K562 (cell line): ENCODE data around the gene ARID3A. TPM values are rescaled to one million over a fixed set of nuclear protein-coding genes. Genes with fewer than 3 reads are reported as not detected.

Experiments used
- CHD4 ChIP-seq: fragments of 200-600 bp; sonication (generic); IDR thresholded peaks from 3 replicates; pipeline ENCODE4 v1.6.1; 2012; ENCODE audit warnings: low read depth, mild to moderate bottlenecking, mixed read lengths, low read length, inconsistent platforms; ENCODE audit not compliant: insufficient read depth, insufficient replicate concordance, poor library complexity, severe bottlenecking
- CSDE1 ChIP-seq, 2 experiments: fragments of 450-650 bp; IDR thresholded peaks; 2 replicates each; pipeline ENCODE4 v1.6.1; 2016; ENCODE audit warnings: mild to moderate bottlenecking in 1 of 2
- GMEB1 ChIP-seq: fragments of 250-450 bp; sonication (Bioruptor Pico); IDR thresholded peaks from 2 replicates; pipeline ENCODE4 v1.4.0; 2020; ENCODE audit warnings: mild to moderate bottlenecking
- IFI16 ChIP-seq: fragments of 250-450 bp; sonication (Bioruptor Pico); IDR thresholded peaks from 2 replicates; pipeline ENCODE4 v2.1.2; 2022; ENCODE audit warnings: mild to moderate bottlenecking, inconsistent platforms
- MECOM ChIP-seq: fragments of 250-450 bp; sonication (Bioruptor Pico); IDR thresholded peaks from 2 replicates; pipeline ENCODE4 v1.8.0; 2022; ENCODE audit warnings: inconsistent platforms
- POLR2B ChIP-seq: fragments of 450-650 bp; IDR thresholded peaks from 2 replicates; pipeline ENCODE4 v1.6.1; 2018; ENCODE audit warnings: low read depth; ENCODE audit not compliant: partially characterized antibody
- RB1 ChIP-seq: fragments of 450-650 bp; IDR thresholded peaks from 2 replicates; pipeline ENCODE4 v1.6.1; 2017; ENCODE audit warnings: low read depth, mild to moderate bottlenecking
- SIN3A ChIP-seq, 2 experiments: fragments of 150-350 bp in 1 of 2; IDR thresholded peaks; 2 replicates each; pipeline ENCODE4 v1.6.1; 2011 to 2016; ENCODE audit warnings: borderline replicate concordance in 2 of 2, low read depth in 2 of 2, low read length in 2 of 2, mild to moderate bottlenecking in 2 of 2, moderate library complexity in 2 of 2; ENCODE audit not compliant: control insufficient read depth in 1 of 2
- USF2 ChIP-seq: sonication (generic); formaldehyde crosslinking; IDR thresholded peaks from 2 replicates; pipeline ENCODE4 v1.5.0; 2020; ENCODE audit warnings: missing genetic modification reagents
- ZNF408 ChIP-seq: fragments of 250-450 bp; sonication (Bioruptor Pico); IDR thresholded peaks from 2 replicates; pipeline ENCODE4 v1.4.0; 2020; ENCODE audit warnings: low read depth, mild to moderate bottlenecking, moderate library complexity
- ZNF717 ChIP-seq: fragments of 250-450 bp; sonication (Bioruptor Pico); IDR thresholded peaks from 2 replicates; pipeline ENCODE4 v1.5.0; 2021
- ZNF79 ChIP-seq: fragments of 250-450 bp; sonication (Bioruptor Pico); IDR thresholded peaks from 2 replicates; pipeline ENCODE4 v1.4.0; 2020; ENCODE audit warnings: low read depth, mild to moderate bottlenecking, moderate library complexity
- polyA plus RNA-seq, 8 experiments: library from polyadenylated mRNA; depleted of rRNA in 4 of 8; stranded (reverse) in 5 of 8; unstranded in 3 of 8; fragments of >200 nt; fragmentation: Nextera tagmentation in 2 of 8; fragmentation: Illumina TruSeq in 1 of 8; extraction: Ambion mirVana in 2 of 8; extraction: Trizol in 1 of 8; gene quantifications; 2 replicates each; pipeline versions ENCODE4 v1.2.1 to v1.2.3, GENCODE V29; 2011 to 2014; ENCODE audit warnings: inconsistent platforms in 1 of 8, missing spikeins in 1 of 8
- total RNA-seq, 7 experiments: library from RNA; depleted of rRNA in 6 of 7; stranded (reverse); fragments of >200 nt in 6 of 7; fragmentation: Illumina TruSeq in 2 of 7; extraction: Trizol in 2 of 7; gene quantifications; 2 replicates each; pipeline versions ENCODE4 v1.2.1 to v1.2.3, GENCODE V29; 2011 to 2021; ENCODE audit warnings: low replicate concordance in 1 of 7
- TF ChIP-seq, protein P1 (sequence below): conservative IDR thresholded peaks from 2 replicates; pipeline ENCODE4 v1.6.1; 2011; ENCODE audit warnings: low read depth, mild to moderate bottlenecking, low read length; ENCODE audit not compliant: control insufficient read depth
- TF ChIP-seq, protein P2 (sequence below): IDR thresholded peaks from 2 replicates; pipeline ENCODE4 v1.6.1; 2012; ENCODE audit warnings: low read depth, low read length, improper control_type of control experiment, borderline replicate concordance
- TF ChIP-seq, protein P3 (sequence below): fragments of 250-450 bp; sonication (Bioruptor Pico); IDR thresholded peaks from 2 replicates; pipeline ENCODE4 v1.5.0; 2020; ENCODE audit warnings: mild to moderate bottlenecking
- TF ChIP-seq, protein P4 (sequence below): fragments of 200-400 bp; formaldehyde crosslinking; IDR thresholded peaks from 2 replicates; pipeline ENCODE4 v1.6.1; 2017; ENCODE audit warnings: mild to moderate bottlenecking, low read depth, low read length, moderate library complexity

The ARID3A gene
- total and polyA plus RNA-seq, 9 of the 15 experiments (the other 6 are each of a cell fraction or from before 2014, with no cell fraction given): 1.4 to 118 (median 31.2) TPM

DNA sequence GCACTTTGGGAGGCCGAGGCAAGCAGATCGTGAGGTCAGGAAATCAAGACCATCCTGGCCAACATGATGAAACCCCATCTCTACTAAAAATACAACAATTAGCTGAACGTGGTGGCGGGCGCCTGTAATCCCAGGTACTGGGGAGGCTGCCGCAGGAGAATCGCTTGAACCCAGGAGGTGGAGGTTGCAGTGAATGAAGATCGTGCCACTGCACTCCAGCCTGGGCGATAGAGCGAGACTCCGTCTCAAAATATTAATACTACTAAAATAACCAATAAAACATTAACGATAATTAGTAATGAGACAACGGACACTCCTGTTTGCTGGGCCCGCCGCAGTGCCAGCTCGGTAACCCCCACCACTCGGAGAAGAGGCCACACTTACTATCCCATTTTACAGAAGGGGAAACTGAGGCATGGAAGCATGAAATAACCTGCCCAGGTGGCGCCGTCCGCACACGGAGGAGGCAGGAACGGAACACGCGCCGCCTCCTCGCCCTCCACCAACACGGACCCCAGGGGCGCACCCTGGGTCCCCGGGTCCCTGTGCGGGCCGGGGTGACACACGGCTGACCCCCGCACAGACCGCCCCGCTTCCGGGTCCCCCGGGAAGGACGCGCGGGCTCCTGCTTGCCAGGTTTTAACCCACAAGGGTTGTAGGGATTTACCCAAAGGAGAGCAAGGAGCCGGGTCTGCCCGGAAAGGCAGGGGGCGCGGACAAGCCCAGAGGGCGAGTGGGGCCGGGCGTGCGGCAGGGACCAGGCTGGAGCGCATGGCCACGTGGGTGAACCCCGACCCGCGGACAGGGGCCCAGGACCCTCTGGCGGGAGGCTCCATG, 14.4 kb upstream of the ARID3A start (continued):
- TF ChIP-seq, protein P1, sequence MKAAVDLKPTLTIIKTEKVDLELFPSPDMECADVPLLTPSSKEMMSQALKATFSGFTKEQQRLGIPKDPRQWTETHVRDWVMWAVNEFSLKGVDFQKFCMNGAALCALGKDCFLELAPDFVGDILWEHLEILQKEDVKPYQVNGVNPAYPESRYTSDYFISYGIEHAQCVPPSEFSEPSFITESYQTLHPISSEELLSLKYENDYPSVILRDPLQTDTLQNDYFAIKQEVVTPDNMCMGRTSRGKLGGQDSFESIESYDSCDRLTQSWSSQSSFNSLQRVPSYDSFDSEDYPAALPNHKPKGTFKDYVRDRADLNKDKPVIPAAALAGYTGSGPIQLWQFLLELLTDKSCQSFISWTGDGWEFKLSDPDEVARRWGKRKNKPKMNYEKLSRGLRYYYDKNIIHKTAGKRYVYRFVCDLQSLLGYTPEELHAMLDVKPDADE: no peak
- TF ChIP-seq GMEB1 (CRISPR knock-in tag) (no peak), CHD4 (peak; percentile 61), RB1 (0 out of 2 replicates have a peak, but pooled peaks have one; percentile 5), ZNF717 (no peak), ZNF79 (no peak), MECOM (CRISPR knock-in tag) (no peak), IFI16 (CRISPR knock-in tag) (no peak), USF2 (CRISPR knock-in tag) (peak; percentile 53; the same call in 1 of the 2 replicates), POLR2B (peak; percentile 14), CSDE1 (IDR thresholded peaks at IDR 0.05) (no peak), SIN3A (IDR thresholded peaks at IDR 0.05; ENCODE audit: borderline replicate concordance in 2 of 2, control insufficient read depth in 1 of 2, low read depth in 2 of 2, low read length in 2 of 2) (peak; percentile 56 to 70; a peak in 2 of 4 replicates), ZNF408 (CRISPR knock-in tag) (no peak)
- TF ChIP-seq, protein P2, sequence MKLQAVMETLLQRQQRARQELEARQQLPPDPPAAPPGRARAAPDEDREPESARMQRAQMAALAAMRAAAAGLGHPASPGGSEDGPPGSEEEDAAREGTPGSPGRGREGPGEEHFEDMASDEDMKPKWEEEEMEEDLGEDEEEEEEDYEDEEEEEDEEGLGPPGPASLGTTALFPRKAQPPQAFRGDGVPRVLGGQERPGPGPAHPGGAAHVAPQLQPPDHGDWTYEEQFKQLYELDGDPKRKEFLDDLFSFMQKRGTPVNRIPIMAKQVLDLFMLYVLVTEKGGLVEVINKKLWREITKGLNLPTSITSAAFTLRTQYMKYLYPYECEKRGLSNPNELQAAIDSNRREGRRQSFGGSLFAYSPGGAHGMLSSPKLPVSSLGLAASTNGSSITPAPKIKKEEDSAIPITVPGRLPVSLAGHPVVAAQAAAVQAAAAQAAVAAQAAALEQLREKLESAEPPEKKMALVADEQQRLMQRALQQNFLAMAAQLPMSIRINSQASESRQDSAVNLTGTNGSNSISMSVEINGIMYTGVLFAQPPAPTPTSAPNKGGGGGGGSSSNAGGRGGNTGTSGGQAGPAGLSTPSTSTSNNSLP: no peak
- TF ChIP-seq, protein P3, sequence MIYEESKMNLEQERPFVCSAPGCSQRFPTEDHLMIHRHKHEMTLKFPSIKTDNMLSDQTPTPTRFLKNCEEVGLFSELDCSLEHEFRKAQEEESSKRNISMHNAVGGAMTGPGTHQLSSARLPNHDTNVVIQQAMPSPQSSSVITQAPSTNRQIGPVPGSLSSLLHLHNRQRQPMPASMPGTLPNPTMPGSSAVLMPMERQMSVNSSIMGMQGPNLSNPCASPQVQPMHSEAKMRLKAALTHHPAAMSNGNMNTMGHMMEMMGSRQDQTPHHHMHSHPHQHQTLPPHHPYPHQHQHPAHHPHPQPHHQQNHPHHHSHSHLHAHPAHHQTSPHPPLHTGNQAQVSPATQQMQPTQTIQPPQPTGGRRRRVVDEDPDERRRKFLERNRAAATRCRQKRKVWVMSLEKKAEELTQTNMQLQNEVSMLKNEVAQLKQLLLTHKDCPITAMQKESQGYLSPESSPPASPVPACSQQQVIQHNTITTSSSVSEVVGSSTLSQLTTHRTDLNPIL (CRISPR knock-in tag): no peak
- TF ChIP-seq, protein P4, sequence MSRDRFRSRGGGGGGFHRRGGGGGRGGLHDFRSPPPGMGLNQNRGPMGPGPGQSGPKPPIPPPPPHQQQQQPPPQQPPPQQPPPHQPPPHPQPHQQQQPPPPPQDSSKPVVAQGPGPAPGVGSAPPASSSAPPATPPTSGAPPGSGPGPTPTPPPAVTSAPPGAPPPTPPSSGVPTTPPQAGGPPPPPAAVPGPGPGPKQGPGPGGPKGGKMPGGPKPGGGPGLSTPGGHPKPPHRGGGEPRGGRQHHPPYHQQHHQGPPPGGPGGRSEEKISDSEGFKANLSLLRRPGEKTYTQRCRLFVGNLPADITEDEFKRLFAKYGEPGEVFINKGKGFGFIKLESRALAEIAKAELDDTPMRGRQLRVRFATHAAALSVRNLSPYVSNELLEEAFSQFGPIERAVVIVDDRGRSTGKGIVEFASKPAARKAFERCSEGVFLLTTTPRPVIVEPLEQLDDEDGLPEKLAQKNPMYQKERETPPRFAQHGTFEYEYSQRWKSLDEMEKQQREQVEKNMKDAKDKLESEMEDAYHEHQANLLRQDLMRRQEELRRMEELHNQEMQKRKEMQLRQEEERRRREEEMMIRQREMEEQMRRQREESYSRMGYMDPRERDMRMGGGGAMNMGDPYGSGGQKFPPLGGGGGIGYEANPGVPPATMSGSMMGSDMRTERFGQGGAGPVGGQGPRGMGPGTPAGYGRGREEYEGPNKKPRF: no peak
